Measurements from ENCODE around the gene ROR2. TPM values are rescaled to one million over a fixed set of nuclear protein-coding genes. Genes with fewer than 3 reads are reported as not detected.
"Not testable (repeated sequence)": the region's sequence is repeated elsewhere in the genome, so short reads cannot be mapped to it uniquely, and the experiment has no call there.

The ROR2 gene
- 10 to 100 TPM; 15.6 to 24.9 (median 18.9) TPM for polyA plus RNA-seq (ENCODE audit: insufficient read length in 4 of 4)

DNA sequence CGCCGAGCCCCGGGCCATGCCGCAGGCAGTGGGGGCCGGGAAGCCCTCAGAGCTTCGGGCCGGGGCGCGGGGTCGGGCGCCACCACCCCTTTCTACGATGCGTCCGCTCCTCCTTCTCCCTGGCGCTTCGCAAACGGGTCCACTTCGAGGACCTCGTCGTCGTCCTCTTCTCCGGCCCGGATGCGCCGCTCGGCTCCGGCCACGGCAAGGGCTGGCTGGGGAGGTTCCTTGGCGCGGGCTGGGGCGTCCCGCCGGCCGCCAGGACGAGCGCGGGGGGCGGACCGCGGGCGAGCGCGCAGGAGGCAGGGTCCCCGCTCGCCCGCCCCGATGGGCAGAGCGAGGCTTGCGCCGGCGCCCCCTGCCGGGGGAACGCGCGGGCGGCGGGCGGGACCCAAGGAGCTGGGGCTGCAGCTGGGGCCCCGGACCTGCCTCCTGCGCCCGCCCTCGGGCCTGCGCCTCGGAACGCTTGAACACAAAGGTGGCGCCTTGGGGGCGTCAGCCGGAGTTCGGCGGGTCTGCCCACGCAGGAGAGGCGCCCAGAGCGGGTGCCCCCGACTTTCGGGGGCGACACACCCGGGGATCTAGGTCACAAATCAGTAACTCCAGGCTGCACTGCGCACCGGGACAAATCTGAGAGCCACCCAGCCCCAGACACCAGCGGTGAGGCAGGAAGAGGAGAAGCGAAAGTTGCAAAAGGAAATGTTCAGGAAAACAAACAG lies at the start of gene ROR2:
TSS of gene ROR2 (minus strand) at position 283 of the 719 bp plus-strand sequence.
- DNase-seq (ENCODE audit: low read depth in 4 of 4, low spot score in 2 of 4): peak in 3 of 4 donors; percentile 68 to 77 (median 74)

DNA sequence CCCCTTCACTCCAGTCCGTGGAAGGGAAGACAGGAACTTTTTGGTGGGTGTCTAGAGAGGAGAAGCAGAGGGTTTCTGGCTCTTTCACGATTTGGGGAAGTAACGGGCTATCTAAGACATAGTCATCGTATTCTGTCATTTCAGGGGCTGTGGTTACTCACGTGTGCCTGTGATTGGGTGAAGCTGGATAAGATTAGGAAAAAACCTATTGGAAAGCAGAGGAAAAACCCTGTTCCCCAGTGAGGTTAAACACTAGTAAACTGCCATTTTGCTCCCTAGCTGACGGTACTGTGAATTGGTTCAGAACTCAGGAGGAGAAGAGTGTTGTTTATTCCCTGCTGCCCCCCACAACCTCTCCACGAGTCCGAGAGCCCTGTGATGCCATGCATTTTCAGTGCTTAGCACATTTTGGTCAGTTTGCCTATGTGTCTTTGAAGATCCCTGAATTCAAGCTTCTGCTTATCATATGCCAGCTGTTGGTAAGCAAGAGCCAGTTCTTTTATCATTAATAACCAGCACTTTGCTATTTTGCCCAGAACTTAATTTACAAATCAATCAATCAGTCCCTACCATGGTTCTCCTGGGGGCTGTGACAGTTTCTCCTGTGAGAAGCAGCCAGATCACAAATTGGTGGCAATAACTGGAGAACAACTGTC lies 45.1 kb upstream of the ROR2 start:
- DNase-seq (ENCODE audit: low read depth in 4 of 4, low spot score in 2 of 4): no peak

DNA sequence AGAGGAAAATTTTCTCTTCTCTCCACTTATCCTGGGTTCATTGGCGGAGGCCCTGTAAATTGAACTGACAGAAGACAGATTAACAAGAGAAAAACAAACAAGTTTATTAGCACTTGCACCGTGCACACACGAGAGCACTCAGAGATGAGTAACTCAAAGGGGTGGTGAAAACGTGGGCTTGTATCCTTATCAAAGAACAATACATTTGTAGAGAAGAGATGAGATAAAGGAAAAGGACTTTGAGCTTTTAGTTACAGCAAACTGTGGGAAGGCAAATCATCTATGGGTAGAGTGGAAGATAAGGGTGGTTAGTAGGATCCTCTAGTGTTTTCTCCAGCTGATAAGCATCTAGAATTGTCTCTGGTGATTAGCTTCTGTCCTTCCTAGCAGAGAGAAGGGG lies 44.4 kb upstream of the ROR2 start:
- no peak for DNase-seq (ENCODE audit: low read depth in 4 of 4, low spot score in 2 of 4)

GRCh38 chr9:91992461-91993041 lies 42.5 kb upstream of the ROR2 start:
- DNase-seq (ENCODE audit: low read depth in 4 of 4, low spot score in 2 of 4): no peak

DNA sequence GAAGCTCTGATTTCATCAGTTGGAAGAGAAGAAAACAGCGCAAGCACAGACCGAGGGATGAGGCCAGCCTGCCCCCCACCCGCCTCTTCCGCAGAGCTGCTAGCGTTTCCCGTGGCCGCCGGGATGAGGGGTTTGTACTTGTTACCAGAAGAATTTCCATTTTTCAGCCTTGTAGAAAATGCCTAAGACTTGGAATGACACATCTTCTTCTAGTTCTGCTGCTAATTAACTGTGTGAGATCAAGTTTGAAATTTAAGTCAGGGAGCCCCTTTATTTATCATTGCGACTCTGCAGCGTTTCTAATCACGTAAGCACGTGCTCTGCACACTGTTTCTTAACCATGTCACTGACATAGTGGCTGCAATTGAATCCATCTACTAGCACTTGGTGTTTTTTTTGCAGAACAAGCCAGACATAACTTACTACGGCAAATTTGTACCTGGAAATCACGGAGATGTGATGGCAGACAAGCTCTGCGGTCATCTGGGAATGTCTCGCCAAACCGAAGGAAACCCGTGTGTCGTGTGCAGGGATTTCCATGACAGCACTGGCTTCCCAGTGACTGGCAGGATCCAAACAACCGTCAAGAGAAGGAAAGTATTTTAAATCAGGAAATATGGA lies 41.8 kb upstream of the ROR2 start:
- no peak for DNase-seq (ENCODE audit: low read depth in 4 of 4, low spot score in 2 of 4)

GRCh38 chr9:91986248-91986647 lies 36.2 kb upstream of the ROR2 start:
- no peak for DNase-seq (ENCODE audit: low read depth in 4 of 4, low spot score in 2 of 4)

DNA sequence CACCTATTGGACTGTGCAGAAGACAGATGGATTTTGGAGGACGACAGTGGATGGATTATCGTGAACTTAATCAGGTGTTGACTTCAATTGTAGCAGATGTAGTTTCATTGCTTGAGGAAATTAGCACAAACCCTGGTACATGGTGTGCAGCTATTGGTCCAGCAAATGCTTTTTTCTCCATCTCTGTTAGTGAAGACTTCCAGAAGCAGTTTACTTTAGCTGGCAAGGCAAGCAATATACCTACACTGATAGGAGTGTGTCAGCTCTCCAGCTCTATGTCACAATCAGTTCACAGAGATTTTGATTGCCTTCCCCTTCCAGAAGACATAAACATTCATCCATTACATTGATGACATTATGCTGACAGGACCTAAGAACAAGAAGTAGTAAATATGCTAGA lies 35.7 kb upstream of the ROR2 start:
- DNase-seq (ENCODE audit: low read depth in 4 of 4, low spot score in 2 of 4): no peak

- peak in 1 of 4 donors; percentile 13 for DNase-seq (ENCODE audit: low read depth in 4 of 4, low spot score in 2 of 4)
Observed at GRCh38 chr9:91978740-91979414, 28.8 kb upstream of the ROR2 start.

DNA sequence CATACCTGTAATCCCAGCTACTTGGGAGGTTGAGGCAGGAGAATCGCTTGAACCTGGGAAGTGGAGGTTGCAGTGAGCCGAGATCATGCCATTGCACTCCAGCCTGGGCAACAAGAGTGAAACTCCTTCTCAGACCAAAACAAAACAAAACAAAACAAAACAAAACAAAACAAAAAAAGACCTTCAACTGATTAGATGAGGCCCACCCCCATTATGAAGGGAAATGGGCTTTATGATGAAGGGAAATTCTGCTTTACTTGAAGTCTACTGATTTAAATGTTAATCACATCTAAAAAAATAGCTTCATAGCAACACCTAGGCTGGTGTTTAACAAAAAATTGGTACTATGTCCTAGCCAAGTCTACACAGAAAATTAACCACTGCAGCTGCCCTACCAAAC lies 25.2 kb upstream of the ROR2 start:
- not testable (repeated sequence) for DNase-seq (ENCODE audit: low read depth in 4 of 4, low spot score in 2 of 4)

GRCh38 chr9:91972711-91973110 lies 22.7 kb upstream of the ROR2 start:
- DNase-seq (ENCODE audit: low read depth in 4 of 4, low spot score in 2 of 4): no peak

DNA sequence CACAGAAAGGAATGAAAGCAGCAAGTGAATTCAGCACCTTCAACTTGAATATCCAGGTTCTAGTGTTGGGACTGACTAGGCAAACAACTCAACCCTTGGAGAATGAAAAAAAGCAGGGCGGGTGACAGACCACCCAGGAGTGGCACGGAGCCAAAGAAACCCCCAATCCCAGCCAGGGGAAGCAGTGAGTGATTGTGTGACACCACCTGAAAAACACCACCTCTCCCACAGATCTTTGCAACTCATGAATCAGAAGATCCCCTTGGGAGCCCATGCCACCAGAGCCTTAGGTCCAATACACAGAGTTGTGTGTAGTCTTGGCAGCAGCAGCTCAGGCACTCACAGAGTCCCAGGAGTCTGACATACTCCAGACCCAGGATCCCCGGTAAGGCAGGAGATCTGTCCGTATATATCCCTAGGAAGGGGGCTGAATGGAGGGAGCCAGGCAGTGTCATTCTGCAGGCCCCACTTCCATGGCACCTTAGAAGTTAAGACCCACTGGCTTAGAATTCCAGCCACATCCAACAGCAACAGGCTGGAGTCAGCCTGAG lies 22.1 kb upstream of the ROR2 start:
- no peak for DNase-seq (ENCODE audit: low read depth in 4 of 4, low spot score in 2 of 4)

- no peak for DNase-seq (ENCODE audit: low read depth in 4 of 4, low spot score in 2 of 4)
Observed at GRCh38 chr9:91967259-91967658, 17.2 kb upstream of the ROR2 start.

DNA sequence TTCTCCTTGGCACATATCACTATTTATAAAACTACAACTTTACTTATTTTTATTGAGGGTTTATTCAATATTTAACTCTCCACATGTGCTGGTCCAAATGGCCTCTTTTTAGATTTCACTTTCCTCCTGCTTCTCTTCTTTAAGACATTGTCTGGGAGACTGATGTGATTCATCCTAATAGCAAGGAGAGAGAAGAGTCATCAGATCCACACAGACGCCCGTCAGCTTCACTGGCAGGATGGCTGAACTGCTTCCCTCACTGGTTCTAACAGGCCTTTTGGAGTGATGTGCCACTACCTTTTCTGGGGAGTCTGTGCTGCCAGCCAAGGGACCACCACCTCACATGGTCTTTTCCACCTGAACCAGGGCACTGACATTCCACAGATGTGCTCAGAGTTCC lies 16.5 kb upstream of the ROR2 start:
- DNase-seq (ENCODE audit: low read depth in 4 of 4, low spot score in 2 of 4): no peak

DNA sequence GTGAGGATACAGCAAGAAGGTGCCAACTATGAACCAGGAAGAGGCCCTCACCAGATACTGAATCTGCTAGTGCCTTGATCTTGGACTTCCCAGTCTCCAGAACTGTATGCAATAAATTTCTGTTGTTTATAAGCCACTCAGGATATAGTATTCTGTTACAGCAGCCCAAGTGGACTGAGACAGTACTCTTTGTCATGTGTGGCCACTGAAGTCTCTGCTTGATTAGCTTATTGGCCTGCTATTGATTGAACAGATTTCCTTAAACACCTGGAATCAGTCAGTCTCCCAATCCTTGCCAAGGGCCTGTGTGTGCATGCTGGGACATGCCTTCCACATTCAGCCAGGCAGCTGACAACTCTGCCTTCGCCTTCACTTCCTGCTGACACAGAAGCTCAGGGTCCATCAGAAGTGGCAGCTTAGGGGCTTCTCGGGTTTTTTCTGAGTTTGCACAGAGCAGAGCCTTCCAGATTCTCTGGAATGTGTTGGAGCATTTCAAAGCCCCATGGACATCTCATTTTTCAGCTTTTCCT lies 13.7 kb upstream of the ROR2 start:
- DNase-seq (ENCODE audit: low read depth in 4 of 4, low spot score in 2 of 4): no peak

DNA sequence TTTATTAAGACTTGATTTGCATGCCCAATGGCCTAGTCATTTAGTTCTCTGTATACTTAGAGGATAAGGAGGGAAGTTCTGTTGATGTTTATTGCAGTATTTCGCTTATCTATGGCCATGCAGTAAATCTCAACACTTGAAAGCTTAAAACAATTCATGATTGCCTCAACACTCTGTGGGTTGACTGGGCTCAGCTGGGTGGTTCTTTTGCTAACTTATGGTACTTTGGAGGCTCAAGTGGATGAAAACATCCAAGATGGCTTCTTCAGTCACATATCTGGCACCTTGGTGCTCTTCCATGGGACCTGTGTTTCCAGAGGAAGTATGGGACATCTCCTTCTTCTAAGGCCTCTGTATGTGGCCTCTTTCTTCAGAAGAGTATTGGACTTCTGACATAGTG lies 10.3 kb upstream of the ROR2 start:
- no peak for DNase-seq (ENCODE audit: low read depth in 4 of 4, low spot score in 2 of 4)

- DNase-seq (ENCODE audit: low read depth in 4 of 4, low spot score in 2 of 4): no peak
Observed at GRCh38 chr9:91958174-91958573, 8.1 kb upstream of the ROR2 start.

- DNase-seq (ENCODE audit: low read depth in 4 of 4, low spot score in 2 of 4): peak in 1 of 4 donors; percentile 34
Observed at GRCh38 chr9:91954841-91955471, 4.9 kb upstream of the ROR2 start.

DNA sequence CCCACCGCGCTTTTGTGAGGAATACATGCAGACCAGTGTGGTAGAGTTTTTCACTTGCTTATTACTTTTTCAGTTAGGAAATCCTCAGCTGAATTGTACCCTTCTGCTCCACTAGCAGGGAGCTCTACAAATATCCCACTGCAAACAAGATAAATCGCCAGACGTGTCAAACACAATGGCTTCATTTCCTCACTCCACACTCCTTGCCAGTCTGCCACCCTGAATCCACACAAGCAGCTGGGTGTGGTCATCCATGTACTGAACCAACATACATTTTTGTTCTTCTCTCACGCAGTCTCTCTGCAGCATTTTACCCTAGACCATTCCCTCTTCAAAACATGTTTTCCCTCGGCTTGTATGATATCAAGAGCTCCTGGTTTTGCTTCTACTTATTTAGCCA lies 3.7 kb upstream of the ROR2 start:
- DNase-seq (ENCODE audit: low read depth in 4 of 4, low spot score in 2 of 4): no peak

DNA sequence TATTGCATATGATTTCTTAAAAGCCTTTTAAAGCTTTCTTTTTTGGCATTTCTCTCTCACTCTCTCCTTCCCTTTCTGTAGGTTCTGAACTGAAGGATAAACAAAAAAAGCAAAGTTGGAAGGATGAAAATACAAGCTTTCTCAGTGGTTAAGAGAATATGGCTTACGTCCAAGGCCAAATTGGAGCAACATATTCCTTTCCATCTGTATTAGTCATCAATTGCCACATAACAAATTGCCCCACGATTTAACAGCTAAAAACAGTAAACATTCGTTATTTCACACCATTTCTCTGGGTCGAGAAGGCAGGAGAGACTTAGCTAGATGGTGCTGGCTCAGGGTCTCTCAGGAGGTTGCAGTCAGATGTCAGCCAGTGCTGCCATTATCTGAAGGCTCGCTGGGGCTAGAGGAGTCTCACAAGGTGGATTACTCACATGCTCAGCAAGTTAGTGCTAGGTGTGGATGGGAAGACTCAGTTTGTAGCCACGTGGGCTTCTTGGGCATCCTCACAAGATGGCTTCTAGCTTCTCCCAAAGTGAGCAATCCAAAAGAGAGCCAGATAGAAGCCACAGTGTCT lies 2.0 kb upstream of the ROR2 start:
- DNase-seq (ENCODE audit: low read depth in 4 of 4, low spot score in 2 of 4): no peak

Data from left renal cortex interstitium (tissue), 4 donors.